SK-N-MC (cell line): Measurements from ENCODE around the gene LPAR5.

ENCODE experiments used
- EZH2 ChIP-seq: fragments of 200-600 bp; sonication (generic); IDR thresholded peaks from one replicate; pipeline ENCODE4 v1.6.1; 2017; ENCODE audit warnings: antibody characterized with exemption
- FOXP2 ChIP-seq: optimal IDR thresholded peaks from 2 replicates; pipeline ENCODE3; 2011; ENCODE audit warnings: mild to moderate bottlenecking, moderate library complexity; ENCODE audit not compliant: insufficient read depth; ENCODE audit errors: extremely low read length, control extremely low read depth

DNA sequence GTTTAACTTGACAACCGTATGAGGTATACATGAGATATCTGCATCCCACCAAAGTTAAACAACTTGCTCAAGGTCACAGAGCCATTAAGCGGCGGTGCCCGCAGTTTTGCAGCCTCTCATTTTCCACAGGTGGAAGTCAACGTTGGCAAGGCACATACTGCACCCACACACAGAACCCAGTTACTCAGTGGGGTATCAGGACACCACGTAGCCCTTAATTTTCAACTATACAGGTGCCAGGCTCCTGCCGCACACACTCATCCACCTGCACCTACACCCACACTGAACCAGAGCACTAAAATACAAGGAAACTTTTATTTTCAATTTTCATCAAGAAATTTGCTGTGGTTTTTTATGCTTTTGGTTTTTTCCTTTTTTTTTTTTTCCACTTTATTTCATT is 66.0 kb downstream of the LPAR5 start:
- TF ChIP-seq EZH2, result no peak
- no peak for TF ChIP-seq FOXP2
